ENCODE results near the gene GLIS1.

GLIS1 gene

GRCh38 chr1:53579221-53580008, 159.5 kb downstream of the GLIS1 start:
- no peak for DNase-seq (ENCODE audit: low spot score)

- no peak for DNase-seq (ENCODE audit: low spot score)
These were observed 160.6 kb downstream of the GLIS1 start for GRCh38 chr1:53578358-53578757.

DNA sequence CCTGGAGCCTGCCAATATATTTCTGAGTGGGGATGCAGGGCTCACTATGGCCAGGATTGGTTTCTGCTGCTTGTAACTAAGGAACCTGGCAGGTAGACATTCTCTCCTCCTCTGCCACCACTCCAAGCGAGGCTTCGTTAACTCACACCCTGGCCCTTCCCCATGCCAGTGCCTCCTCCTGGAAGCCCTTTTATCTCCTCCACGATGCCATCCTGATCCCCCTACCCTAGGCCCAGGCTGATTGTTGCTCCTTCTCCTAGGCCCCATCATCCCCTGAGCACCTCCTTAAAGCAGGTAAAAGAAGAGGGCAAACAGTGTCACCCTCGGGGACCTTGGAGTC, 161.2 kb downstream of the GLIS1 start:
- no peak for DNase-seq (ENCODE audit: low spot score)

DNA sequence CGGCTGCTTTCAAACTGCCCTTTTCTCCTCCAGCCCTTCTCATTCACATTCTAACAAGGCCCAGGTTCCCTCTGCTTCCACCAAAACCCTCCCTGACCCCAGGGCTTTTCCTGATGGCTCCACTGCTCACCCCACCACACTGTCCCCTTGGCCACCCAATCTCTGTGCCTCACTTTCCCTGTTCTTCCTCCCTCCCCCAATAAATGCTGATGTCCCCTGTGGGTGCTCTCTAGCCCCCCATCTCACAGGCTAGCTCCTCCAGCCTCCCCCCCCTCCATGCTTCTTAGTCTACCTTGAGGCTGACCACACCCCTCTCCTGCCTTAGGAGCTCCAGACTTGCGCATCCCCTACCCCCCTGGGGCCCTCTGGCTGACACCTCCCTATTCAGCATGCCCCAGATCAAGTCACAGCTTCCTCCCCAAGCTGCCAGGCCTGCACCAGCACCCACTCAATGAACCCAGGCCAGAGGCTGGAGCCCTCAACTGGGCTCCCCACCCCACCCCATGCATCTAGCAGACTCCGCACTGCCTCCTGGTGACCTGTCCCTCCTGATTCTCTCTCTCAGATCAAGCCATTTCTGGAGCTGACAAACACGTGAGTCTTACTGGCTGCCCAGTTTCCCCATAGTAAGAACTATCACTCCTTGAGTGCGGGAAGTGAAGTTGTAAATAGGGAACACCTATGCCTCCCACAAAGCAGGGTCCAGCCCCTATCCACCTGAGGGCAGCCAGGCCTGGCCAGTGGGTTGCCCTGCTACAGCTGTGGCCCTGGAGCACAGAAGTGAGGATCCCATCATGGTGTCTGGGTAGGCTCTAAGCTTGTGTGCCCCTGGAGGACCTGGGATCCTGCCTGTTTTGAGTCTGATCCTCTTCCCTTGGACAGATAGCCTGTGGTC, 161.9 kb downstream of the GLIS1 start:
- no peak for DNase-seq (ENCODE audit: low spot score)

- no peak for DNase-seq (ENCODE audit: low spot score)
These were observed 162.6 kb downstream of the GLIS1 start for GRCh38 chr1:53576381-53576801.

DNA sequence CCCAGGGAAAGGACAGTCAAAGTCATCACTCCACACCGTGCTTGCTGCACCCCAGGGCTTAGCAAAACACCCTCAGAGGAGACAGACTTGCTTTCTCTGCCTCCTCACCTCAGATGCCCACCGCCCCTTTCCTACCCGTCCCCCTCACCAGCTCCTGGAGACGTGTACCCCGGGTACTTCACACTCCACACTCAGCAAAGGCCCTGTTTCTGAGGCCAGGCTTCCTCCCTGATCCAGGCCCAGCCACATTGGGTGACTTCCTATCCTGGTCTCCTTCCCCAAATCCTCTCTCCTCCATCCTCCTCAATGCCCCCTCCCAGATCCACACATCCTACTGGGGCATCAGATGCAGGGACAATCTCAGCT, 163.0 kb downstream of the GLIS1 start:
- DNase-seq (ENCODE audit: low spot score): no peak

DNA sequence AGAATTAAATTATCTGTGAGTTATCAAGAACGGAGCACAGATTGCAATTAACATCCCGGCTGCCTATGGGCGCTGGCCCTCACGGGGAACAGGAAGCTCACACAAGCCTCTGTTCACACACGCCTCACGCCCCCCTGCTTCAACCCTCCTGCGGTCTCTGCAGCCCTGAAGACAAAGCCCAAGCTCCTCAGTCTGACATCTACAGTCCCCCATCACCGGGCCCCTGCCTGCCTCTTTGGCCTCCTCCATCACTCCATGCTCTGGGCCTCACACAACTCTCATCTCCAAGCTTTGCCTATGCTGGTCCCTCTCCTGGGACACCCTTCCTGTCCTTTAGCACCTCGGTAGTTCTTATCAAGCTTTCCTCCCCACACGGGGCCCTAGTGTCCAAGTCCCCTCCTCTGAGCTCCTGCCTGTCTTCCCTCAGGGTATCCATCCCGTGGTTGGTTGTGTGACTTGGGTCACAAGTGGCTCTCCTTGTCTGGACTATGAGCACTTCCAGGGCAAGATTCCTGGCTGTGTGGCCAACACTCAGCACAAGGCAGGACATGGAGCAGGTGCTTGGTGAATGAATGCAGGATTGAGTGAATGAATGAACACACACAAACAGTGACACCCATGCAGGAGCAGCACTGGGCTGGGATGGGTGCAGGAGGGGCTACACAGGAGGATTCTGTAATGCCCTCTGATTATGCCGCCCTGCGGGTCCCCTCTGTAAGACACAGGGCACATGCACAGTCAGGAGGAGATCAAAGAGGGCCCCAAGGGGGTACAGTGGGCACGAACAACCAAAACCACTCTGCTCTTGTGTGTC, 163.6 kb downstream of the GLIS1 start:
- DNase-seq (ENCODE audit: low spot score): no peak

GRCh38 chr1:53574621-53575020, 164.3 kb downstream of the GLIS1 start:
- no peak for DNase-seq (ENCODE audit: low spot score)

GRCh38 chr1:53573931-53574330, 165.0 kb downstream of the GLIS1 start:
- DNase-seq (ENCODE audit: low spot score): no peak

GRCh38 chr1:53573522-53573921, 165.4 kb downstream of the GLIS1 start:
- no peak for DNase-seq (ENCODE audit: low spot score)

GRCh38 chr1:53572815-53573173, 166.2 kb downstream of the GLIS1 start:
- no peak for DNase-seq (ENCODE audit: low spot score)

GRCh38 chr1:53572065-53572814, 166.7 kb downstream of the GLIS1 start:
- DNase-seq (ENCODE audit: low spot score): peak; percentile 53

GRCh38 chr1:53568540-53568939, 170.4 kb downstream of the GLIS1 start:
- no peak for DNase-seq (ENCODE audit: low spot score)

- no peak for DNase-seq (ENCODE audit: low spot score)
These were observed 171.1 kb downstream of the GLIS1 start for GRCh38 chr1:53567851-53568250.

- DNase-seq (ENCODE audit: low spot score): no peak
These were observed 171.5 kb downstream of the GLIS1 start for GRCh38 chr1:53567450-53567849.

GRCh38 chr1:53563611-53564010, 175.4 kb downstream of the GLIS1 start:
- DNase-seq (ENCODE audit: low spot score): no peak

GRCh38 chr1:53562981-53563379, 176.0 kb downstream of the GLIS1 start:
- no peak for DNase-seq (ENCODE audit: low spot score)

GRCh38 chr1:53562291-53562980, 176.5 kb downstream of the GLIS1 start:
- no peak for DNase-seq (ENCODE audit: low spot score)

- no peak for DNase-seq (ENCODE audit: low spot score)
These were observed 177.4 kb downstream of the GLIS1 start for GRCh38 chr1:53561503-53562105.

GRCh38 chr1:53560581-53561502, 178.1 kb downstream of the GLIS1 start:
- DNase-seq (ENCODE audit: low spot score): no peak

All from LoVo (cell line).